Mammary epithelial cell (primary cell): ENCODE results near the gene TSHZ3.

Experiments used
- CTCF ChIP-seq, 2 donors: IDR thresholded peaks in 1 of 2; conservative IDR thresholded peaks in 1 of 2; 2 replicates each; pipeline ENCODE4 v1.5.1; 2011 to 2012; ENCODE audit warnings: inconsistent platforms in 2 of 2, low read length in 2 of 2, mild to moderate bottlenecking in 2 of 2, control low read depth in 1 of 2, low read depth in 1 of 2; ENCODE audit not compliant: insufficient read depth in 1 of 2; ENCODE audit errors: extremely low read depth in 1 of 2
- EZH2 ChIP-seq: IDR thresholded peaks from 2 replicates; pipeline ENCODE4 v1.6.1; 2012; ENCODE audit warnings: low read length, inconsistent platforms, borderline replicate concordance

GRCh38 chr19:31334849-31335624 lies 14.2 kb downstream of the TSHZ3 start:
- no peak for TF ChIP-seq CTCF (conservative IDR thresholded peaks at IDR 0.05 in 1 of 2, IDR thresholded peaks at IDR 0.05 in 1 of 2; ENCODE audit: extremely low read depth in 1 of 2, insufficient read depth in 1 of 2, low read depth in 1 of 2, low read length in 2 of 2)
- TF ChIP-seq EZH2 = no peak
